ENCODE data around the gene IPPK.

Gene IPPK

DNA sequence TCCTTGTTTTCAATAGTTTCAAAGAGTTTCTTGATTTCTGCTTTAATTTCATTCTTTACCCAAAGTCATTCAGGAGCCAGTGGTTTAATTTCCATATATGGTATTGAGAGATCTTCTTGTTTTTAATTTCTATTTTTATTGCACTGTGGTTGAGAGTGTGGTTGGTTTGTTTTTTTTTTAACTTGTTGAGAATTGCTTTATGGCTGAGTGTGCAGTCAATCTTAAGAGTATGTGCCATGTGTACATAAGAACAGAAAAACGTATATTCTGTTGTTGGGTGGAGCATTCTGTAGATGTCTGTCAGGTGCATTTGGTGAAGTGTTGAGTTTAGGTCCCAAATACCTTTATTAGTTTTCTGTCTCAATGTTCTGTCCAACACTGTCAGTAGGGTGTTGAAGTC is 26.7 kb upstream of the IPPK start:
- no peak overlapping the region for H3K4me3 ChIP-seq (ENCODE audit: low read depth, low read length)

- no peak overlapping the region for H3K4me3 ChIP-seq (ENCODE audit: low read depth, low read length)
These were observed 17.0 kb upstream of the IPPK start for GRCh38 chr9:92686954-92687353.

DNA sequence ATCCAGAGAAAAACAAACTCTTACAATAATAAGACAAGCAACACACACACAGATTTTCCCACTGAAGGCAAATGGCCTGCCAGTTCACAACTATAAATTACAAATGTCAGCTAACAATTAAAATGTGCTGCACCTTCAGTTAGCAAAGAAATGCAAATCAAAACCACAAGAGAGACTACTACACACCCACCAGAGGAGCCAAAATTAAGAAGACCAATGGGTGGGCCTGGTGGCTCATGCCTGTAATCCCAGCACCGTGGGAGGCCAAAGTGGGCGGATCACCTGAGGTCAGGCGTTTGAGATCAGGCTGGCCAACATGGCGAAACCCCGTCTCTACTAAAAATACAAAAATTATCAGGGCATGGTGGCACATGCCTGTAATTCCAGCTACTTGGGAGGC is 15.1 kb upstream of the IPPK start:
- no peak overlapping the region for H3K4me3 ChIP-seq (ENCODE audit: low read depth, low read length)

GRCh38 chr9:92682269-92682668 is 12.3 kb upstream of the IPPK start:
- no peak overlapping the region for H3K4me3 ChIP-seq (ENCODE audit: low read depth, low read length)

- H3K4me3 ChIP-seq (ENCODE audit: low read depth, low read length): no peak overlapping the region
These were observed 10.5 kb upstream of the IPPK start for GRCh38 chr9:92680166-92681119.

- H3K4me3 ChIP-seq (ENCODE audit: low read depth, low read length): no peak overlapping the region
These were observed 9.7 kb upstream of the IPPK start for GRCh38 chr9:92679413-92680165.

- peak overlapping the region; percentile 97 for H3K4me3 ChIP-seq (ENCODE audit: low read depth, low read length)
These were observed 1.4 kb upstream of the IPPK start for GRCh38 chr9:92671323-92671722.

- peak overlapping the region; percentile 97 for H3K4me3 ChIP-seq (ENCODE audit: low read depth, low read length)
These were observed 423 bp downstream of the IPPK start for GRCh38 chr9:92669527-92669889.

GRCh38 chr9:92668746-92669526 is 995 bp downstream of the IPPK start:
- peak overlapping the region; percentile 97 for H3K4me3 ChIP-seq (ENCODE audit: low read depth, low read length)

- no peak overlapping the region for H3K4me3 ChIP-seq (ENCODE audit: low read depth, low read length)
These were observed 2.9 kb downstream of the IPPK start for GRCh38 chr9:92666912-92667532.

DNA sequence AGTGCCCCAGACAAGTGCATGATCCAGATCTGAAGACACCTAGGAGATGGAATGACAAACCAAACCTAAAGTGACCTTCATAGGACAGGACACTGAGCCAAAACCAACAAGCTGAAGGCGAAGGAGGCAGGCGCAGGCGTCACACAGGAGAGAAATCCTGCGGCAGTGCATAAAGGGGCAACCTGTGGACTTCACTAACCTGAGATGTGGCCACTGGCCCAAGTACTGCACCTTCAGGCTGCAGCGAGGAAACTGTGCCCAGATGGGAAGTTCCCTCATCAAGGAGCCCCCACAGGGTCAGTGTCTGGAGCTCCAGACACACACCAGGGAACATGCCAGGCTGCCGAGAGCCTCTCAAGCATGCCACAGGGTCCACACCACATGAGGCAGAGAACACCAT is 3.7 kb downstream of the IPPK start:
- H3K4me3 ChIP-seq (ENCODE audit: low read depth, low read length): no peak overlapping the region

DNA sequence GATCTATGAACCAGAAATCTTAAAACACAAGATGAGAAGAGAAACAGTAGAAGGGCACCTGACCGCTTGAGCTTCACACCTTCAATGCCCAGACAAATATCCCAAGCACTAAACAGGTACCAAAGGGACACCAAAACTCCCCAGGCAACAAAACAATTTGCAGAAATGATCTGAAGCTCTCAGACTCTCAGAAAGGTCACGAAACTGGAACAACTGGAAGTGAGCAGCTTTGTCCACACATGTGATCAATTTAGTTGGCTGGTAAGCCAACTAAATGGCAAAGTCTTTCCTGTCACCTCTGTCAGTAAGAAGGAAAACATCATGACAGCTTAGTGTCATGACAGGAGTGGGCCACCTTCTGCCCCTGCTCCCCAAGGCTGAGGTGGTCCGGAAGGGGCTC is 4.1 kb downstream of the IPPK start:
- no peak overlapping the region for H3K4me3 ChIP-seq (ENCODE audit: low read depth, low read length)

GRCh38 chr9:92664394-92665152 is 5.4 kb downstream of the IPPK start:
- H3K4me3 ChIP-seq (ENCODE audit: low read depth, low read length): no peak overlapping the region

- H3K4me3 ChIP-seq (ENCODE audit: low read depth, low read length): no peak overlapping the region
These were observed 6.0 kb downstream of the IPPK start for GRCh38 chr9:92663951-92664350.

- H3K4me3 ChIP-seq (ENCODE audit: low read depth, low read length): no peak overlapping the region
These were observed 6.8 kb downstream of the IPPK start for GRCh38 chr9:92663126-92663525.

GRCh38 chr9:92661743-92662142 is 8.2 kb downstream of the IPPK start:
- no peak overlapping the region for H3K4me3 ChIP-seq (ENCODE audit: low read depth, low read length)

DNA sequence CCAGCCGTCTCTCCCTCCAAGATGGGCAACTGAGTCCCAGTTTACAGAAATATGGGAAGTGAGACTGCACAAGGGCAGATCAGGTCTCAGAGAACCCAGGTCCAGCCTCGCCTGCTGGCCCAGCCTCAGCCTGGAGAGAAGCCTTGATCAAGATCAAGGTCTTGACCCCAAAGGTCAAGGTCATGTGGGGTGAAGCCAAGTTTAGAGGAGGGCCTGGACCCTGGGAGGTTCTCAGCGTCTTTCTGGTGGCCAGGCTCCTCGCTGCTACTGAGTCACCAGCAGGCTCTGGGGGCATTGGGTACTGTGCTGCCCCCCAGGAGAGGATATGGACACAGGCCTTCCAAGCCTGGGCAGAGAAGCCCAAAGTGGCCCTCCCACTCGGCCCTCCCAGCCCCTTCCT is 8.8 kb downstream of the IPPK start:
- H3K4me3 ChIP-seq (ENCODE audit: low read depth, low read length): no peak overlapping the region

- no peak overlapping the region for H3K4me3 ChIP-seq (ENCODE audit: low read depth, low read length)
These were observed 9.7 kb downstream of the IPPK start for GRCh38 chr9:92660266-92660665.

GRCh38 chr9:92659601-92660000 is 10.3 kb downstream of the IPPK start:
- H3K4me3 ChIP-seq (ENCODE audit: low read depth, low read length): no peak overlapping the region

DNA sequence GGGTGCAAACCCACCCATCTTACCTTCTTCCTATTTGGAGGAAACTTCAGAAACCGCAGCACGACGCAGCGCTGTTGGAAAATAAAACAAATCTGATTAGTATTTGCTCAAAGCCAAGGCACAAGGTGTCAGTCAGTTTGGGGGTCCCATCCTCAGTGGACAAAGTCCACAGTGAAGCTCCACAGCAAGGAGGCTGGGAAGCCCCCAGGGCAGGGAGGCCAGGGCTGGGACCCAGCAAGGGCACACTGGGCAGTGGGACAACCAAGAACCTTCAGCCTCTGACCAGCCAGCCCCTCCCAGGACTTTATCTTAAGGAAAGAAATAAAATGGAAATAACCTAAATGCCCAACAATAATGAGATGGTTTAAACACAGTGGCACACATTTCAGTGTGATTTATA is 11.3 kb downstream of the IPPK start:
- no peak overlapping the region for H3K4me3 ChIP-seq (ENCODE audit: low read depth, low read length)

Measured in iPS-11a (cell line).